Testis (tissue), 3 donors: Measurements from ENCODE around the gene NUDT8. TPM values are rescaled to one million over a fixed set of nuclear protein-coding genes. Genes with fewer than 3 reads are reported as not detected.

Experiments used
- DNase-seq: peaks from one replicate; pipeline ENCODE4 v3.0.0-alpha.2; 2019
- H3K27ac ChIP-seq, 2 donors: fragments of 200-600 bp; sonication (generic); one replicate each; pipeline ENCODE4 v1.5.1; 2019
- H3K27me3 ChIP-seq: fragments of 200-600 bp; sonication (generic); one replicate; pipeline ENCODE4 v1.5.1; 2019
- H3K36me3 ChIP-seq: fragments of 200-600 bp; sonication (generic); one replicate; pipeline ENCODE4 v1.5.1; 2017; ENCODE audit warnings: low read depth; ENCODE audit errors: missing control alignments
- H3K4me1 ChIP-seq: fragments of 200-600 bp; sonication (generic); one replicate; pipeline ENCODE4 v1.5.1; 2019
- H3K4me3 ChIP-seq, 2 donors: fragments of 200-600 bp; sonication (generic); one replicate each; pipeline ENCODE4 v1.5.1; 2017 to 2019
- H3K9me3 ChIP-seq: fragments of 200-600 bp; sonication (generic); one replicate; pipeline ENCODE4 v1.5.1; 2017
- POLR2A ChIP-seq: fragments of 450-650 bp; IDR thresholded peaks from one replicate; pipeline ENCODE4 v1.6.1; 2017; ENCODE audit warnings: antibody characterized with exemption, mild to moderate bottlenecking, moderate library complexity
- WGBS, 2 donors: methylation state at CpG; one replicate each; pipeline ENCODE4 v1.1.5; 2018; 5-methylcytosine and 5-hydroxymethylcytosine counted together
- intact Hi-C: fragments of 100-400 bp; cut with DNase I; formaldehyde crosslinking; loops from one replicate; pipeline ENCODE4 v1.15.1; 2023; ENCODE audit warnings: low total_unique reads
- polyA plus RNA-seq: library from polyadenylated mRNA; stranded (reverse); fragments of 350-450 nt; fragmentation: Illumina TruSeq; extraction: RNeasy Lipid Tissue Mini Kit (QIAGEN cat#74804); gene quantifications from one replicate; pipeline ENCODE4 v1.2.3, GENCODE V29; 2014; ENCODE audit warnings: low read depth, low replicate concordance; ENCODE audit not compliant: insufficient read depth
- total RNA-seq, 2 donors: library from RNA; depleted of rRNA; stranded (reverse); fragments of >200 nt; gene quantifications; one replicate each; pipeline ENCODE4 v1.2.3, GENCODE V29; 2016
- TF ChIP-seq, protein P1 (sequence below), 3 experiments: fragments of 450-650 bp in 2 of 3; fragments of 200-600 bp in 1 of 3; sonication (generic) in 1 of 3; IDR thresholded peaks; one replicate each; pipeline ENCODE4 v1.5.1; 2016 to 2019; ENCODE audit warnings: antibody characterized with exemption in 3 of 3, mild to moderate bottlenecking in 2 of 3, moderate library complexity in 1 of 3

Gene NUDT8
- total and polyA plus RNA-seq, 3 donors from 2014 or later = 4.0 to 7.0 (median 6.2) TPM

DNA sequence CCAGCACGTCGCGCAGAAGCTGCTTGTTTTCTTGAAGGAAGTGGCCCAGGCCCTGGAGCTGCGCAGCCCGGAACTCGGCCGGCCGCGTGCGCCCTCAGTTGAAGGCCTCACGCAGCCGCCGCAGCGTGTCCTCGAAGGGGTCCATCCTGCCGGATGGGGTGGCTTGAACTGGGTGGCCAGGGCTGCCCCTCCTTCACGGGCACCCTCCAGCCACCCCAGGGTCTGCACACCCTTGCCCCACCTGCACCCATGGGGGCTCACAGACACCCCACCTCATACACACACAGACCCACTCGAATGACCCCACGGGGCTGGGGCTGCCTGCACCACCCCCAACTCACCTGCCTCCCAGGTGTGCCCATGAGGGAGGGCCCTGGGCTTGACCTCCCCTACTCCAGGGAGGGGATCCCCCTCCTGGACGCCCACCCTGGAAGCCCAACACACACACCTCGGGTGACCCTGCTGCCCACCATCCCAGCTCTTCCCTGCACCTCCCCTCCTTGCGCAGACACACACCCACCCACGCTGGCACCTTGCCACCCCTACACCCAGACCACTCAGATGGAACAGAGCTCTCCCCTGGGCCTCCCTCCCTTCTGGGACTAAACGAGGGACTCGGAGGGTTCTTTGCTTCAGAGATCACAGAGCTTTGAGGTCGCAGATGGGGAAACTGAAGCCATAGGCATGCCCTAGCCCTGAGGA, 37.9 kb upstream of the NUDT8 start:
- H3K27ac ChIP-seq = no peak overlapping the region
- intact Hi-C loops = no loop called here
- H3K4me3 ChIP-seq = no peak overlapping the region
- no peak for TF ChIP-seq POLR2A
- TF ChIP-seq, protein P1, sequence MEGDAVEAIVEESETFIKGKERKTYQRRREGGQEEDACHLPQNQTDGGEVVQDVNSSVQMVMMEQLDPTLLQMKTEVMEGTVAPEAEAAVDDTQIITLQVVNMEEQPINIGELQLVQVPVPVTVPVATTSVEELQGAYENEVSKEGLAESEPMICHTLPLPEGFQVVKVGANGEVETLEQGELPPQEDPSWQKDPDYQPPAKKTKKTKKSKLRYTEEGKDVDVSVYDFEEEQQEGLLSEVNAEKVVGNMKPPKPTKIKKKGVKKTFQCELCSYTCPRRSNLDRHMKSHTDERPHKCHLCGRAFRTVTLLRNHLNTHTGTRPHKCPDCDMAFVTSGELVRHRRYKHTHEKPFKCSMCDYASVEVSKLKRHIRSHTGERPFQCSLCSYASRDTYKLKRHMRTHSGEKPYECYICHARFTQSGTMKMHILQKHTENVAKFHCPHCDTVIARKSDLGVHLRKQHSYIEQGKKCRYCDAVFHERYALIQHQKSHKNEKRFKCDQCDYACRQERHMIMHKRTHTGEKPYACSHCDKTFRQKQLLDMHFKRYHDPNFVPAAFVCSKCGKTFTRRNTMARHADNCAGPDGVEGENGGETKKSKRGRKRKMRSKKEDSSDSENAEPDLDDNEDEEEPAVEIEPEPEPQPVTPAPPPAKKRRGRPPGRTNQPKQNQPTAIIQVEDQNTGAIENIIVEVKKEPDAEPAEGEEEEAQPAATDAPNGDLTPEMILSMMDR (IDR thresholded peaks at IDR 0.05) = no peak
- H3K9me3 ChIP-seq = no peaks in the 10 kb centered on the region
- WGBS, 2 donors = 61 to 79% methylated on average over 6 to 26 of the region's 26 CpGs
- H3K27me3 ChIP-seq = no peaks in the 10 kb centered on the region
- no peaks in the 10 kb centered on the region for H3K36me3 ChIP-seq
- no peaks in the 10 kb centered on the region for H3K4me1 ChIP-seq
- DNase-seq = peak; percentile 11

DNA sequence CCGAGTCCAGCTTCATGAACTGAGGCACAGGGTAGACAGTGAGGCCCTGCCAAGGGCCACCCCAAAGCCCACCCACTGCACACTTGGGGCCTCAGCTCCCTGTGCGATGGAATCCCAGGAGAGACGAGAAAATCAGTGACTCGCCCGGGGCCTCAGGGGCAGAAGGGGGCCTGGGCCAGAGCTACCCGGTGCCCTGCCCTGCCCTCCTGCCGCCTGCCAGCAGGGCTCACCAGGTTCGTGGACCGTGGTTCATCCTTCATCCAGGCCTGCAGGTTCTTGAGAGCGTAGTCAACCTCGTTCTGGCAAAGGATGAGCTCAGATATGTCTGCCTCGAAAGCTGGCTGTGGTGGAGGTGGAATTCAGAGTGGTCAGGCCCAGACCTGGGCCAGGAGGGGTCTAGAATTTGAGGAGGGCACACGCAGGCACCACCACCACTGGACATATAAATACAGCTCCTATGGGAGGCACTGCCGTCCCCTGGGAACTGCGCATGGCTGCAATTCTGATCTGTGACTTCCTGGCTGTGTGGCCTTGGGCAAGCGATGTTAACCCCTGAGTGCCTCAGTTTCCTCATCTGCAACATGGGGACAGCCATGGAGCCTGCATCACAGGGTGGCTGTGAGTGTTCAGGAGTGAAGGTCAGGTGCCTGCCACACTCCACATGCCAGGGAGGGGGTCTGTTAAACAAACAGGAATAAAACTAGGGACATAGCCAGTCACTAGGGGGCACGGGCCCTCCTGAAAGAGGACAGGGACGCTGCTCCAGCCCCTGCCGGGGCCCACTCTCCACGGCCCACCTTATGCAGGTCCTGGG, 37.1 kb upstream of the NUDT8 start:
- Histone ChIP-seq H3K9me3 (no peaks in the 10 kb centered on the region), H3K4me3 (no peak overlapping the region), H3K4me1 (no peaks in the 10 kb centered on the region), H3K27me3 (no peaks in the 10 kb centered on the region), H3K27ac (no peak overlapping the region), H3K36me3 (no peaks in the 10 kb centered on the region)
- peak; percentile 7 for DNase-seq
- intact Hi-C loops = no loop called here
- TF ChIP-seq, protein P1 (IDR thresholded peaks at IDR 0.05) = no peak
- TF ChIP-seq POLR2A = no peak
- 73 to 82% methylated on average over 10 to 20 of the region's 20 CpGs for WGBS, 2 donors

DNA sequence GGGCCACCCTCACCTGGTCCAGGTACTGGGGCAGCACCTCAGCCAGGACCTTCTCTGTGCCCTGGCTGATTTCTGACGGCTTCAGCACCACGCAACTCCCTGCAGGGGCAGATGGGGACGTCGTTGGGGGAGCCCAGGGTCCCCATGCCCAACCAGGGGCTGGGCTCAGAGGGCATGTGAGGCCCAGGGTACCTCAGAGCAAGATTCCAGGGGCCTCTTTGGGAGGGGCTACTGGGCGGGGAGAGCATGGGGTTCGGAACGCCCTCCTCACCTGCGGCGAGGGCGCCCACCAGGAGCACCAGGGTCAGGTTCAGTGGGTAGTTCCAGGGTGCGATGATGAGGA, 36.5 kb upstream of the NUDT8 start:
- 87 to 95% methylated on average over 6 to 11 of the region's 11 CpGs for WGBS, 2 donors
- no peak for DNase-seq
- Histone ChIP-seq H3K27me3 (no peaks in the 10 kb centered on the region), H3K4me3 (no peak overlapping the region), H3K9me3 (no peaks in the 10 kb centered on the region), H3K36me3 (no peaks in the 10 kb centered on the region), H3K27ac (no peak overlapping the region), H3K4me1 (no peaks in the 10 kb centered on the region)
- intact Hi-C loops = no loop called here
- no peak for TF ChIP-seq POLR2A
- TF ChIP-seq, protein P1 (IDR thresholded peaks at IDR 0.05) = no peak

DNA sequence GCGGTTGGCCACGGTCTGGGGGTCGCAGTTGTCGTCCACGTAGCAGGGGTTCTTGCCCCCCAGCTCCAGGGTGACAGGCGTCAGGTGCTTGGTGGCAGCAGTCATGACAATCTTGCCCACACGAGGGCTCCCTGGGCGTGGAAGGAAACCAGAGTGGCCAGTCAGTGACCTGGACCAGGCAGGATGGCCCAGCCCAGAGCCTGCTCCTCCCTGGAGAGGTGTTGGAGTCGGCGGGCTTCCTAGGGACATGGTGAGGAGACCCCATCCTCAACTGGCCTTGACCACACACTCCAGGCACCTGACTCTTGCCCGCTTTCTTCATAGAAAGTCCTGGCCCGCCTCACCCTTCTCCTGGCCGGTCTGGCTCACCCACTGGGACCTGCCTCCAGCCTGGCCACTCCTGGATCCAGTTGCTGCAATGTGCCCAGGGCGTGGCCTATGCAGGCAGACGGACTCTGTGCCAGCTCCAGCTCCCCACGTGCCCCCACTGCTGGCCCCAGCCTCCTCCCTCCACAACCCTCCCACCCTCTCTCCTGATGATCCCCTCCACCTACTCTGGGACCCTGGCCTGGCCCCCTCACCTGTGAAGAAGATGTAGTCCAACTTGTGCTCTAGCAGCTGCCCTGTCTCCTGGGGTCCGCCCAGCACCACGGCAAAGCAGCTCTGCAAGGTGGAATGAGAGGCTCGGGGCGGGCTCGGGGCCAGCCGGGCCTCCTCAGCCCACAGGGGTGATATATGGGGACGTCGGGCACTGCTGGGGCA, 36.0 kb upstream of the NUDT8 start:
- DNase-seq = peak; percentile 59
- no peak for TF ChIP-seq POLR2A
- TF ChIP-seq, protein P1 (IDR thresholded peaks at IDR 0.05) = peak in 2 of 3 experiments; percentile 13 to 17
- no peaks in the 10 kb centered on the region for H3K9me3 ChIP-seq
- intact Hi-C loops = no loop called here
- H3K36me3 ChIP-seq = no peaks in the 10 kb centered on the region
- no peak overlapping the region for H3K4me3 ChIP-seq
- no peaks in the 10 kb centered on the region for H3K4me1 ChIP-seq
- WGBS, 2 donors = 80 to 86% methylated on average over 13 to 22 of the region's 24 CpGs
- no peak overlapping the region for H3K27ac ChIP-seq
- no peaks in the 10 kb centered on the region for H3K27me3 ChIP-seq
